Right renal cortex interstitium (tissue), 3 donors: ENCODE measurements around the gene SRSF4. TPM values are rescaled to one million over a fixed set of nuclear protein-coding genes. Genes with fewer than 3 reads are reported as not detected.
"Not testable (repeated sequence)": the region's sequence is repeated elsewhere in the genome, so short reads cannot be mapped to it uniquely, and the experiment has no call there.

Source experiments
- DNase-seq, 3 donors: peaks; one replicate each; pipeline ENCODE4 v3.0.0-alpha.2; 2013; ENCODE audit warnings: low read depth in 3 of 3, low spot score in 2 of 3
- polyA plus RNA-seq, 3 donors: library from polyadenylated mRNA; unstranded; fragments of 120-200 nt; gene quantifications; one replicate each; pipeline ENCODE4 v1.2.1, GENCODE V29; 2013; ENCODE audit not compliant: insufficient read length in 3 of 3

SRSF4 gene
- polyA plus RNA-seq, 3 donors = 97.1 to 106 (median 98.5) TPM

DNA sequence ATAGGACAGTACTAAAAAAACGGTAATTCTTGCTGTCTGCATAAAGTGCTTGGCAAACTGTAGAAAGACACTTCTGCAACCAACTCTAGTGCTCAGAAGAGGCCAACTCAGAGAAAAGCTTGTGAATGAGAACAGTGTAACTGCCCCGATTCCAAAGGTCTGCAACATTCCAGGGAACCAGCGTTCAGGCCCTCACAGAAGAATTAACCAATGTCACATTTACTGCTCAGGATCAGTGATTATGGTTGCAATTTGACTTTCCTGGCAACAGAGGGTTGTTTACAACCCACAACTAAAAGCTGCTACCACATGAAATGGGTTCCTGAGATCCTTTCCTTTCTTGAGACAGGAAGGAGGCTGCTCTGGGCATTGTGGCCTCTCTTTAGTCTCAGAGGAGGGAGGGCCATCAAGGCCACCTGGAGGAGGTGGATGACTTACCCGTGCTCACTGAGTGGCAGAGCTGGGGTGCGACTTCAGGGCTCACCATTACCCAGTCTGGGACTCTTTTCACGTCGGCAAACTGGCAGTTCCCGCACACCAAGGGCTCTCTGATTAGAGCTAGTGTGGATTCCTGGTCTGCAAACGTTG is 15.3 kb downstream of the SRSF4 start:
- DNase-seq = no peak

DNA sequence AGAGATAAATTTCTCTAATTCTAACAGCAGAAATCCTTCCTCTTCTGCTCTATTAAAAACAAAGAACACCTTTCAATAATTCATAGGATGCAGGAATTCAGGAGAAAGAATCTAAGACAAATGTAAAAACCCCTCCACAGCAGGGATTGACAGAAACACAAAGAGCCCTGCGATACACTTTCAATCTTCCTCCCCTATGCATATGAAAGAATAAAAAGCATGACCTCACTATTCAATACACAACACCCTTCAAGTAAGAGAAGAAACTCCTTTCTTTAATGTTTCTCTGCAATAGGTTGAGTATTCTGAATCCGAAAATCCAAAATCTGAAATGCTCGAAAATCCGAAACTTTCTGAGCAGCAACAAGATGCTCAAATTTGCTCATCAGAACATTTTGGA is 17.1 kb downstream of the SRSF4 start:
- DNase-seq = no peak

DNA sequence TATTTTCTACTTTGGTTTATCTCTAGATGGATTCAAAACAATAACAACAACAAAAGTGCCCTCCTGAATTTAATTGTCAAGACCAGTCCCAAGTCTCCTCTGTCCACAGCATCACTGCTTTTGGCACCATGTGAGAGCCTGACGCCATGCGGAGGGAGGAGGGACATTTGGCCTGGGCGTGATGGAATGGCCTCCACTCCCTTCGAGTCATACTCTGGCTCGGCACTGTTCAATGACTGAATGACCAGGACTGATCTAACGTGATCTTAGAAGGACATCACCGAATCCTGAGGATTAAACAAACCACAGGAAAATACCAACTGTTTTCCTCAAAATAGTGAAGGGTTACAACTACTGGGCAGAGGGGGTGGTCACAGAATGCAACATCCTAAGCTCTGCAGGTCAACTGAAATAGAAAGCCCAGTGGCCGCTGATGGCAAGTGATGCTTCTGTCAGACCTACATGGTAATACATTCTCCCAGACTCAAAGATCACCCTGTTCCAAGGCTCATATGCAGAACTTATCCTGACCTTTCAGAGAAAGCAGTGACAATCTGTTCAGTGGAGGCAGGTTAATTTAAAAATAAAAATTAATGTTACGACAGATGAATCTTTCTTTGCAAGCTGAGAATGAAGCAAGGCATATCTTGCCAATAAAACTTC is 19.1 kb downstream of the SRSF4 start:
- no peak for DNase-seq

DNA sequence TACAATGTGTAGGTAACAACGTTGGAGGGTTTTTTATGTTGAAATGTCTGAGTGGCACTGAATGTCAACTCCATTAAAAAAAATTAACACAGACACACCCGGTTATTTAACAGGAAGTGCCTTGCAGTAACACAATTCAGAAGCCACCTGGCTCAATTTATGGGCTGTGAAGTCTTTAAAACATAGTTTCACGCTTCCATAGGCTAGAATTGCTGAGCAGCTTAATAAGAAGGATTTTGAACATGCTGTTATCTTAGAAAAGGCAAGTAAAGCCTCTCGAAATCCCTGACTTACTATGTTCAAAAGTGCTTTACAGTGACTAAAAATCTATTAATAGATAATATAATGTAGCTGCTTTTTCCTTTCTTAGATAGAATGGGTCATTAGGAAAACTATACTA is 19.7 kb downstream of the SRSF4 start:
- DNase-seq = no peak

DNA sequence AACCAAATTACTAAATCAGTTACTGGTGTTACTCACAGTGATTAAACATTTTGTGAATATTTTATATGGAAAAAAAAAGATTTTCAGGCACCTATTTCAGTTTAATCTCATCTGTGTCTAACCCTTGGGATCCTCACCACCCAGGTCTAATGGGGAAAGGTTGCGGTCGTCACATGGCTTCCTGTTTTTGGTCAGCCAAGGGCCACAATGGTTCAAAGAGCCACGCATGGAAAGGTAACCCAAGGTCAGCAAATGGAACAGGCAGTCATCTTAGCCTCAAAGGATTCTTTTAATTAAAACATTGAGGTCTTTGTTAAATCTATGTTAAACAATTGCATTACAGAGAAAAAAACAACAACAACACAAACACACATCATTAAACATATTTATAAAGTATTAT is 21.9 kb downstream of the SRSF4 start:
- no peak for DNase-seq

DNA sequence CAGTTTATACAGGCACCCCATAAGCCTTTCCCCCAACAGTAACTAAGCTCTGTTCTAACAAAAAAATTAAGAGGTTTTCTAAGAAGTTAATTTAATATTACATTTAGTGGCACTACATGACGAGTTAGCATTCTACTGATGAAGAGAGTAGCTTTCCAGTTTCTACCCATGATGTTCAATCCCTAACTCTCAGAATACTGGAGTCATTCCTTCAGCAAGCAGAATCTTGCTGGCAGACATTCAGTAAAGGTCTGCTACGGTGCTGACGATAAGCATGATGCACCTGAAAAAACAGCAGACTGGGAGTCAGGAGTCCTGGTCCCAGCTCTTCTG is 24.5 kb downstream of the SRSF4 start:
- no peak for DNase-seq

DNA sequence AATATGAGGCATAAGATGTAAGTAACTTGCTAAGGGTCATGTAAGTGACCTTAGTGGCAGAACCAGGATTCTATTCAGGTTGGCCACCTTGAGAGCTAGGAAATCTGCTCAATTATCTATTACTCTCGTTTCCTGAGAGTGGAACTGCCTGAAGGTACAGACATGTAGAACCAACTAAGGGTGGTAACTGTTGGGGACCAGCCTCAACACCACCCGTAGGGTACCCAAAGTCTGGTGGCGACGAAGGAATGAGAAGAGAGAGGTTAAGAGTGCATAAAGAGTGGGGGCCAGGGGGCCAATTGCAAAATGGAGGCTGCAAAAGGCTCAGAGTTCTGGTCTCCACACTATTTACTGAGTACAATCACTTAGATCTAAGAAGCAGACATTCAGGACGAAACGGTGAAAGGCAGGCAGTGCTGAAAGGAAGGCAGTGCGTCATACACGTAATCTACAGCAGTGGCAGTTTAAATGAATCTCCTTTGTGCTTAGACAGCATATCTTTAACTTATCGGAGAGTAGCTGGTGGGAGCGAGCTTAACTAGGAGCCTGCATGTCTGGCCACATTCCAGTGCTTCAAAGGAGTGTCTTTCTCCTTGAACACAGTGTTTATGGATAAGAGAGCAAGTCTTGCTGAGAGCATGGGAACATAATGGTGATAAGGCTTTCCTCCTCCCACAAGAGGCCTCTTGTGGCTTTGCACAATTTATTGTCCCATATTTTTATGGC is 25.0 kb downstream of the SRSF4 start:
- DNase-seq = no peak

DNA sequence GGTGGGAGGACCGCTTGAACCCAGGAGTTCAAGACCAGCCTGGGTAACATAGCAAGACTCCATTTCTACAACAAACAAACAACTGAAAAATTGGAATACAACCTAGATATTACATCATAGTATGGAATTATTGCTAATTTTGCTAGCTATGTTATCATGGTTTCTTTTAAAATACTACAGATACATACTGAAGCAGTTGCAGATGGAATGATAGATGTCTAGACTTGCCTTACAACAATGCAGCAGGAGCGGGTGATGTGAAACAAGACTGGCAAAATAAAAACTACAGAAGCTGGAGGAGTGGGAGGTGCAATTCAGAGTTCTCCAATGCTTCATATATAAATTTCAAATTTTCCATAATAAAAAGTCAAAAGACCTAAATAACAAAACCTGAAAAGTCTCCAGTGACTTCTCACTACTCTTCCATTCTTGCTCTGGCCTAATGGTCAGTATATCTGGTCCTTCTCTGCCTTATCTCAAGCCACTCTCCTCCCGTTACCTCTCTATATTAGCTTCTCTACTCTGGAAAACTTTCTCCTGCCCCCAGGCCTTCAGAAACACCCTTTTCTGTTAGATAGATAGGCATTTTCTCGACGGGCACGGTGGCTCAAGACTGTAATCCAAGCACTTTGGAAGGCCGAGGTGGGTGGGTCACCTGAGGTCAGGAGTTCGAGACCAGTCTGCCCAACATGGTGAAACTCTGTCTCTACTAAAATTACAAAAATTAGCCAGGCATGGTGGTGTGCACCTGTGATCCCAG is 29.5 kb downstream of the SRSF4 start:
- DNase-seq = no peak

DNA sequence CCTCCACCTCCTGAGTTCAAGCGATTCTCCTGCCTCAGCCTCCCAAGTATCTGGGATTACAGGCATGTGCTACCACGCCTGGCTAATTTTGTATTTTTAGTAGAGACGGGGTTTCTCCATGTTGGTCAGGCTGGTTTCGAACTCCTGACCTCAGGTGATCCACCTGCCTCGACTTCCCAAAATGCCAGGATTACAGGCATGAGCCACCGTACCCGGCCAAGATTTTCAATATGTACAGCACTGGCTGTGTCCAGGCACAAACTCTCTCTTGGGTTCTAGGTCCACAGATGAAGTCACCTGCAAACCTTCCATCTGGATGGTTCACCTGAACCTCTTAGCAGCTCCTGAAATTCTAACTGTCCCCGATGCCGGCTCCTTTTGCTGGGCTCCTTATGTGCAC is 31.4 kb downstream of the SRSF4 start:
- DNase-seq = not testable (repeated sequence)

DNA sequence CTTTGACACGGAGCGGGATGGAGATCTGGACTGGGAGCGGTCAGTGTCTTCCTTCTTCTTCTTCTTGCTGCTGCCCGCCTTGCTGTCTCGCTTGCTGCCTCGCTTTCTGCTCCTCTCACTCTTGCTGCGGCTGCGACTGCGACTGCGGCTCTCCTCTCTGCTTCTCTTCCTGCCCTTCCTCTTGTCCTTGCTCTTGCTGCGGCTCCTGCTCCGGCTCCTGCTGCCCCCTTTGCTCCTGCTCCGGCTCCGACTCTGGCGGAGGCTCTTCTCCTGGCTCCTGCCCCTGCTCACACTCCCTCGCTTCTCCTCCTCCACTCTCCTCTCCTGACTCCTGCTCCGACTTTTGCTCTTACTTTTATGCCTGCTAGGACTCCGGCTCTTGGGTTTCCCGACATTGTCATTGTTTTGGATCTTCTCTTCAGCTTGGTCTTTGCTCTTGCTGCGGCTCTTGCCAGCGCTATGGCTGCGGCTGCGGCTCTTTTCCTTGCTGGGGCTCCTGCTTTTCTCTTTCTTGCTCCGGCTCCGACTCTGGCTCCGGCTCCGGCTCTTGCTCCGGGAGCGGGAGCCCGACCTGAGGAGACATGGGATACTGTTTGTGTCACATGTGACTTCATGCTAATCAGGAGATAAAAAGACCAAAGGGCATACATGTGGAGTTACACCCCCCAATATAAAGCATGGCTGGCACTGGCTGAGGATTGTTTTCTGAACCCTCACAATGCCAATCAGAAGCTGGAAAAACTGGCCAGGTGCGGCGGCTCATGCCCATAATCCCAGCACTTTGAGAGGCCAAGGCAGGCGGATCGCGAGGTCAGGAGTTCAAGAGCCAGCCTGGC is 32.8 kb downstream of the SRSF4 start:
- no peak for DNase-seq

DNA sequence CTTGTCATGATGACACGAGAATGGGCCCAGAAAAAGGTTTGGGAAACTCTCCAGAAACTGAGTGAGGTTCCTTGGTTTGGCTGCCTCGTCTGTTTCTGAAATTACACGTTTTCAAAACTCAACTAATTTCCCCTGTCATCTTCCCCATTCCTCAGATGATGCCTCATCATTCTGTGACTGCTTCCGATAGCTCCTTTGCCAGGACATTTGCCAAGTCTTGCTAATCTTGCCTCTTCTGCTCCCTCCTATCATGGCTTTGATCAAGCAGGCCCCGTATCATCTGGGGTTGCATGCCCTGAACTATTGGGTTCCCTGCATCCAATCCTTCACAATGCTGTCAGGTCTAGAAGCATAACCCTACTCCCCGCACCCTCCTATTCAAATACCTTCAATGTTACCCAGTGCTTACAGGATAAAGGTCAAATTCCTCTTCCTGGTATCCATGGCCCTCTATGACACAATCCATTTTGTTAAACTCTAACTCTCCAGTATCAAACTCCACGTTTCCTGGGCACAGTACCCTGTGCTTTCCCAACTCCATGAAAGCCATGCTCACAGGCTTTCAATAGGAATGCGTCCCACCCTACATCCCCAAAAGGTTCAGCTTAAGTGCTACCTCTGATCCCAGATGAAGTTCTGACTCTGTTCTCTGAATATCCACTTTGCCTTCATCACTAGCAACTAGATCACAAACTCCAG is 35.8 kb downstream of the SRSF4 start:
- DNase-seq = no peak

DNA sequence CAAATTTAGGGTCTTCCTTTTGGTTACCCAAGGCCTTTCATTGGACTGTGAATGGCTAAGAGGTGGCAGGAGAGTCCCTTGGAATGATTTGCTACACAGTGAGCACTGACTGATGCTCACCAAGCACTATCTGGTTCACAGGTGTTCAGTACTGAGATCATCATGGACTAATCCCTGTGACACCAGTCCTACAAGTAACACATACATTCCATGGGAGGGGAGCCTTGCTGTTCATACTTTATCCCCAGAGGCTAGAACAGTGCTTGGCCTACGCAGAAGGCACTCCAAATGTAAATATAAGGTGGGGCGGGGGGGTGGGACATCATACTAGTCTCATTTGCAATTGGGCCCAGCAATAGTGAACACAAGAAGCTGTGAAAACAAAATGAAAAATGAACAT is 37.5 kb downstream of the SRSF4 start:
- no peak for DNase-seq

DNA sequence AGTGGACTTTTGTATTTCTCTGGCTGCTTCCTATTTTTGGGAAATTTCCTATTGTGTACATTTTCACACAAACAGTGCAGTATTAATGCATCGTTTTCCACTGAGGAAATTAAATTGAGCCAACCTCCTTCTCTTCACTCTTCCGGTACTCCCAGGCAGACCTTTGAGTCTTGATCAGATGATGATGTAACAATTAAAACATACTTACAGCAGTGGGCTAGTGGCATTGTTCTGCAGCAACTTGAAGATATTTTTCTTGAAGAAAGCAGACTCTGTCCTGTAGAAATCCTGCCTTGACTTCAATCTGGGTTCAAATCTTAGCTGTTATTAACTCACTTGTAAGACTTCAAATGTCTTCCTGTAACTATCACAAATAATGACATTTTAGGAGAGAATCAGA is 39.0 kb downstream of the SRSF4 start:
- no peak for DNase-seq

DNA sequence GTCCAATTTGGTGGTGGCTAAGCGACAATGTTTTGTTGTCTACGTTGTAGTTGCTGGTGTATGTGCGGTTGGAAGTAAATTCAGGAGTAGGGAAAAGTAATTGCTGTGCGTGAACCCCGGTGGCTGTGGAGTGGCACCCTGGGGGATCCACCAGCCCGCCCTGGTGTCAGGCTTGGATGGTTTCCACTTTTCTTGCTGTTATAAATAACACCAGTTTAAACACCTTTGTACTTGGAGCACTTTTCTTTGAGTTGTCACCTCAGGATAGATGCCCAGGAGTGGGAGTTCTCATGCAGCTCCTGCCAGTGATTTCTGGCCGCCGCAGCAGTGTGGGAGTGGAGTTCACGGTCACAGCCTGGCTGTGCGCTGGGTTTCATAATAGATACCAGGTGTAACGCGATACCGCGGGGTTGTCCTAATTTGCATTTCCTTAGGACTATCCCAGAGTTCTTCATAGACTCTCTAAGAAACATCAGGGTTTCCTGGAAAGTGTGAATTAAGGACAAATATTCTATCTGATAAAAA is 45.2 kb downstream of the SRSF4 start:
- DNase-seq = no peak

DNA sequence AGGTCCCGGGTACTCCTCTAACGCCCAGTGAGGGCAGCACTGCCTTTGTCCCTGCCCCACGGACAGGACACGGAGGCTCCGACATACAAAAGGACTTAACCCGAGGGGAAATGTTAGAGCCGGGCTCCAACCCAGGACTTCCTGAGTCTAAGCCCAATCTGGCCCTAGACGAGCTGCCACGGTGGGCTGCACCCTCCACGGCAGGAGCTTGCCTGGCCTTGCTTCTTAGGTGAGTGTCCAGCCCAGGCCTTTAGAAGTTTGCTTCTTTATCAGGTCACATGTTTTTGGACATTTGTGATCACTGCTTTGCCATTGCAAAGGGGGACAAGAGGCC is 47.0 kb downstream of the SRSF4 start:
- no peak for DNase-seq

DNA sequence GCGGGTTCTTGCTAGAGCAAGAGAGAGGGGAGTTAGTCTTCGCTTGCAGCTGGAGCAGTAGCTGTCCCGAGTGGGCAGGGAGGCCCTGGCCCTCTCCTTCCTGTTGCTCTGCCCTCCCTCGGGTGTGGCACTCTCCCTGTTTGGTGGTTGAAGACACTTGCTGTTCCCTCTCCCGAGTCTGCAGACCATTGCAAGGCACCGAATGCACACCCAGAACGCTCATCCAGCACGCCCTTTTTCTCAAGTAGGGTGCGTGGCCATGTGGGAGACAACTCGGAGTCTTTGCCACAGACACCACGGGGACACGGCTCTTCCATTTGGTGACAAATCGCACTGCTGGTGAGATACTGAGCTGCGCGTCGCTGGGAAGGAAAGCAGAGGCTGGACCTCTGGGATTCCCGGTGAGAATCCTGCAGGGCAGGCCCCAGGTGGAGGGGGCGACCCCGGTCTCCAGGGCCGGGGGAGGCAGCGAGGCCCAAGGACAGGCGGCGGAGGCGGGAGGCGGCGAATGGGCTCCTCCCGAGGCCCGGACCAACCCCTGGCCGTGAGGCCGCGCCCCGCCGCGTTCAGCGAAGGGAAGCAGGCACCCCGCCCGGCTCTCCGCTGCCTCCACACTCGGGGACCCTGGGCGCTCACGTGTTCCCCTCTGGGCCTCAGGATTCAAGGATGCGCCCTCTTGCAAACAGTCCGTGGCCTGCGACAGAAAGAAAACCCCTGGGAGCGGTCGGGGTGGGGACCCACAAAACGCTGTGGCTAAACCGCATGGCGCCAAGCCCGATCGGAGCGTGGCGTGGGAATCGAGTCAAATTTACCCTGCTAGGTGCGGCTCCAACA is 47.6 kb downstream of the SRSF4 start:
- DNase-seq = no peak

DNA sequence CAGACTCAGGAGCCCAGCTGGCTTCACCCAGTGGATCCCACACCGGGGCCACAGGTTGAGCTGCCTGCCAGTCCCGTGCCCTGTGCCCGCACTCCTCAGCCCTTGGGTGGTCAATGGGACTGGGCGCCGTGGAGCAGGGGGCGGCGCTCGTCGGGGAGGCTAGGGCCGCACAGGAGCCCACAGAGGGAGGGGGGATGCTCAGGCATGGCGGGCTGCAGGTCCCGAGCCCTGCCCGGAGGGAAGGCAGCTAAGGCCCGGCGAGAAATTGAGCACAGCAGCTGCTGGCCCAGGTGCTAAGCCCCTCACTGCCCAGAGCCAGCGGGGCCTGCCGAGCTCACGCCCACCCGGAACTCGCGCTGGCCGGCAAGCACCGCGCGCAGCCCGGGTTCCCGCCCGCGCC is 50.6 kb downstream of the SRSF4 start:
- DNase-seq = not testable (repeated sequence)

DNA sequence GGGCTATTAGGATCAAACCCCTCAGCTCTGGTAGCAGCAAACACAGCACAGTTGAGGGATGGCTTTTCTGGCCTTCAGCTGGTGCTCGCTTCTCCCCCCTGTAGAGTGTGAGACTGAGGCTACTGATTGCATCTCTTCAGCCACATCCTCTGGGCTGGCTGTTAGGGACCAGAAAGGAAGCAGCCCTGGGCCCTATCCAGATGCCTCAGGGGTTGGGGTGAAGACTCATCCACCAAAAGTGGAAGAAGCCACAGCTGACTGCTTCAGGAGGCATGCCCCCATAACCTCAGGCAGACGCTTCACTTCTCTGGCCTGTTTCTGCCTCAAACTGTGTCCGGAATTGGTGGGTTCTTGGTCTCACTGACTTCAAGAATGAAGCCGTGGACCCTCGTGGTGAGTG is 51.8 kb downstream of the SRSF4 start:
- DNase-seq = no peak

DNA sequence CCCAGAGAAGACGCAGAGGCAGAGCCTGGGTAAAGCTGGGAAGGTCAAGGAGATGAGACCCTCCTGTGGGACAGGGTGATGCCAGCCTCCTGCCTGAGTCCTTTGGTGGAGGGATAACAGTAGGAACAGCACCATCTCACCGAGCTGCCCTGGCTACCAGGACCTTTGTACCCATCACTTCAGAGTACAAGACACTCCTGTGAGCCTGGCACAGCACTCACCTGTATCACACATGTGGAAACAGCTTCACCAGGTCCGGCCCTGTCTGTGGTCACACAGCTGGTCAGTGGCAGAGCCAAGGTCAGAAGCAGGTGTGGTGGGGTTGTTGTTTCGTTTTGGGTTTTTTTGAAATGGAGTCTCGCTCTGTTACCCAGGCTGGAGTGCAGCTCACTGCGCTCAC is 53.0 kb downstream of the SRSF4 start:
- DNase-seq = no peak
